IMR-90 (cell line): Measurements from ENCODE around the gene P2RX3. TPM values are rescaled to one million over a fixed set of nuclear protein-coding genes. Genes with fewer than 3 reads are reported as not detected.

Experiments used
- ATAC-seq: fragments of 200-7000 bp; cut with Tn5 transposase; 2 replicates; pipeline ENCODE4 v1.9.1; 2020; ENCODE audit warnings: low read depth, mild to moderate bottlenecking, moderate library complexity
- BruUV-seq: library from RNA; stranded (reverse); fragments of 400-500 nt; replicated peaks from 2 replicates; lab custom pipeline; 2021; lab: Mats Ljungman, UMichigan
- CTCF ChIA-PET: fragments of 300-600 bp; formaldehyde crosslinking; extraction: SDS; loops from one replicate; lab custom pipeline; 2021; ENCODE audit warnings: antibody characterized with exemption; lab: Yijun Ruan, JAX
- POLR2A ChIA-PET: fragments of 300-600 bp; sonication (Branson Sonifier 250); formaldehyde crosslinking; loops from one replicate; lab custom pipeline; 2022; ENCODE audit warnings: antibody characterized with exemption; ENCODE audit not compliant: unreplicated experiment; lab: Charles Lee
- DNase-seq: peaks from one replicate; pipeline ENCODE4 v3.0.0; 2013
- H2AFZ ChIP-seq: replicated peaks from 2 replicates; pipeline ENCODE3; 2013; ENCODE audit warnings: low read length, mild to moderate bottlenecking; ENCODE audit not compliant: poor library complexity
- H2AK5ac ChIP-seq: 2 replicates; pipeline ENCODE4 v1.6.1; 2013; ENCODE audit warnings: low read depth, low read length, inconsistent platforms
- H2AK9ac ChIP-seq: replicated peaks from 2 replicates; pipeline ENCODE3; 2013; ENCODE audit warnings: mild to moderate bottlenecking, low read depth, low read length, moderate library complexity; ENCODE audit not compliant: poor library complexity
- H2BK120ac ChIP-seq: 2 replicates; pipeline ENCODE4 v1.6.1; 2013; ENCODE audit warnings: low read depth, low read length, inconsistent platforms
- H2BK15ac ChIP-seq: 3 replicates; pipeline ENCODE4 v1.6.1; 2013; ENCODE audit warnings: low read depth, low read length, inconsistent platforms
- H2BK20ac ChIP-seq: 2 replicates; pipeline ENCODE4 v1.6.1; 2013; ENCODE audit warnings: low read depth, mild to moderate bottlenecking, inconsistent platforms, low read length, moderate library complexity
- H2BK5ac ChIP-seq: 2 replicates; pipeline ENCODE4 v1.6.1; 2013; ENCODE audit warnings: mild to moderate bottlenecking, low read depth, low read length, inconsistent platforms; ENCODE audit not compliant: poor library complexity, severe bottlenecking
- H3K14ac ChIP-seq: replicated peaks from 2 replicates; pipeline ENCODE4 v1.6.1; 2013; ENCODE audit warnings: low read depth, low read length, inconsistent platforms
- H3K18ac ChIP-seq: 2 replicates; pipeline ENCODE4 v1.6.1; 2013; ENCODE audit warnings: low read depth, low read length, control low read depth
- H3K23ac ChIP-seq: 2 replicates; pipeline ENCODE4 v1.6.1; 2013; ENCODE audit warnings: low read depth, low read length, inconsistent platforms
- H3K27ac ChIP-seq: 2 replicates; pipeline ENCODE4 v1.5.1; 2013; ENCODE audit warnings: mild to moderate bottlenecking, control low read depth, low read length; ENCODE audit not compliant: insufficient read depth
- H3K27me3 ChIP-seq: 2 replicates; pipeline ENCODE4 v1.6.1; 2013; ENCODE audit warnings: low read length; ENCODE audit not compliant: control insufficient read depth, insufficient read depth
- H3K36me3 ChIP-seq: 2 replicates; pipeline ENCODE4 v1.6.1; 2013; ENCODE audit warnings: low read length, mixed read lengths; ENCODE audit not compliant: control insufficient read depth, insufficient read depth
- H3K4ac ChIP-seq: 2 replicates; pipeline ENCODE4 v1.6.1; 2013; ENCODE audit warnings: low read depth, low read length, inconsistent platforms
- H3K4me1 ChIP-seq: 2 replicates; pipeline ENCODE4 v1.6.1; 2013; ENCODE audit warnings: low read length, mixed read lengths; ENCODE audit not compliant: control insufficient read depth, insufficient read depth
- H3K4me2 ChIP-seq: 2 replicates; pipeline ENCODE4 v1.6.1; 2013; ENCODE audit warnings: low read depth, mild to moderate bottlenecking, control low read depth, low read length, moderate library complexity
- H3K4me3 ChIP-seq: 2 replicates; pipeline ENCODE4 v1.5.1; 2013; ENCODE audit warnings: low read depth, mild to moderate bottlenecking, control low read depth, low read length, moderate library complexity; ENCODE audit not compliant: insufficient read depth
- H3K56ac ChIP-seq: 2 replicates; pipeline ENCODE4 v1.6.1; 2013; ENCODE audit warnings: low read length, inconsistent platforms; ENCODE audit not compliant: insufficient read depth; ENCODE audit errors: extremely low read depth
- H3K79me1 ChIP-seq, 2 experiments: 2 replicates each; pipeline ENCODE4 v1.6.1; 2013; ENCODE audit warnings: low read length in 2 of 2, inconsistent platforms in 1 of 2, low read depth in 1 of 2
- H3K9ac ChIP-seq: 2 replicates; pipeline ENCODE4 v1.6.1; 2013; ENCODE audit warnings: low read depth, low read length, control low read depth
- H3K9me1 ChIP-seq: 2 replicates; pipeline ENCODE4 v1.6.1; 2013; ENCODE audit warnings: low read length, inconsistent platforms; ENCODE audit not compliant: insufficient read depth
- H3K9me3 ChIP-seq: 2 replicates; pipeline ENCODE4 v1.6.1; 2013; ENCODE audit warnings: low read length; ENCODE audit not compliant: control insufficient read depth, insufficient read depth
- H4K20me1 ChIP-seq: 2 replicates; pipeline ENCODE4 v1.6.1; 2013; ENCODE audit warnings: low read length, inconsistent platforms; ENCODE audit not compliant: insufficient read depth
- H4K5ac ChIP-seq: 2 replicates; pipeline ENCODE4 v1.6.1; 2013; ENCODE audit warnings: mild to moderate bottlenecking, low read depth, low read length, control low read depth
- H4K8ac ChIP-seq, 2 experiments: 2 replicates each; pipeline ENCODE4 v1.6.1; 2013; ENCODE audit warnings: low read depth in 2 of 2, low read length in 2 of 2, control low read depth in 1 of 2, inconsistent platforms in 1 of 2
- H4K91ac ChIP-seq: 2 replicates; pipeline ENCODE4 v1.6.1; 2013; ENCODE audit warnings: low read depth, low read length, inconsistent platforms; ENCODE audit not compliant: insufficient read depth
- BHLHE40 ChIP-seq: fragments of 150-350 bp; IDR thresholded peaks from 2 replicates; pipeline ENCODE4 v1.6.1; 2016; ENCODE audit warnings: mild to moderate bottlenecking, low read depth, low read length
- CEBPB ChIP-seq: IDR thresholded peaks from 2 replicates; pipeline ENCODE4 v1.6.1; 2012; ENCODE audit warnings: low read depth, low read length, improper control_type of control experiment
- CHD1 ChIP-seq: IDR thresholded peaks from 2 replicates; pipeline ENCODE4 v1.6.1; 2012; ENCODE audit warnings: low read depth, low read length, improper control_type of control experiment
- FOS ChIP-seq: fragments of 150-350 bp; IDR thresholded peaks from 2 replicates; pipeline ENCODE4 v1.6.1; 2016; ENCODE audit warnings: low read depth, low read length
- MAFK ChIP-seq: IDR thresholded peaks from 2 replicates; pipeline ENCODE4 v1.6.1; 2012; ENCODE audit warnings: low read depth, low read length, improper control_type of control experiment
- MAZ ChIP-seq: IDR thresholded peaks from 2 replicates; pipeline ENCODE4 v1.6.1; 2012; ENCODE audit warnings: low read depth, mild to moderate bottlenecking, low read length, improper control_type of control experiment, moderate library complexity, borderline replicate concordance
- MXI1 ChIP-seq: IDR thresholded peaks from 2 replicates; pipeline ENCODE4 v1.6.1; 2012; ENCODE audit warnings: low read depth, mild to moderate bottlenecking, low read length, moderate library complexity, borderline replicate concordance
- NFE2L2 ChIP-seq: fragments of 150-350 bp; IDR thresholded peaks from 2 replicates; pipeline ENCODE4 v1.6.1; 2016; ENCODE audit warnings: low read depth, mild to moderate bottlenecking, low read length
- POLR2A ChIP-seq: IDR thresholded peaks from 2 replicates; pipeline ENCODE4 v1.6.1; 2012; ENCODE audit warnings: mild to moderate bottlenecking, low read depth, low read length
- RAD21 ChIP-seq: IDR thresholded peaks from 2 replicates; pipeline ENCODE4 v1.6.1; 2012; ENCODE audit warnings: low read length, improper control_type of control experiment
- RCOR1 ChIP-seq: IDR thresholded peaks from 2 replicates; pipeline ENCODE4 v1.6.1; 2012; ENCODE audit warnings: mild to moderate bottlenecking, low read length, improper control_type of control experiment; ENCODE audit not compliant: insufficient replicate concordance
- RFX5 ChIP-seq: IDR thresholded peaks from 2 replicates; pipeline ENCODE4 v1.8.0; 2012; ENCODE audit warnings: low read depth, mild to moderate bottlenecking, low read length, moderate library complexity
- SMC3 ChIP-seq: fragments of 150-350 bp; IDR thresholded peaks from 2 replicates; pipeline ENCODE4 v1.6.1; 2016; ENCODE audit warnings: low read depth, mild to moderate bottlenecking, antibody characterized with exemption, low read length, moderate library complexity
- USF2 ChIP-seq: fragments of 150-350 bp; IDR thresholded peaks from 2 replicates; pipeline ENCODE4 v1.6.1; 2017; ENCODE audit warnings: mild to moderate bottlenecking, antibody characterized with exemption, low read length, low read depth
- dilution Hi-C: fragments of 300-500 bp; cut with HindIII; formaldehyde crosslinking; loops from one replicate; pipeline ENCODE4 v1.14.3; 2018; ENCODE audit warnings: low sequenced_read_pairs; ENCODE audit not compliant: unreplicated experiment
- in situ Hi-C: fragments of 300-500 bp; cut with MboI; formaldehyde crosslinking; loops from 3 replicates; pipeline ENCODE4 v1.14.3; 2019; ENCODE audit warnings: low sequenced_read_pairs, inconsistent platforms, mixed read lengths
- intact Hi-C: fragments of 100-400 bp; cut with micrococcal nuclease; formaldehyde crosslinking; loops from 2 replicates; pipeline ENCODE4 v1.10.0; 2022
- polyA plus RNA-seq, 3 experiments: library from polyadenylated mRNA; depleted of rRNA; stranded (reverse); fragments of >200 nt; gene quantifications; 2 replicates each; pipeline ENCODE4 v1.2.3, GENCODE V29; 2012; ENCODE audit warnings: low replicate concordance in 1 of 3
- total RNA-seq: library from RNA; depleted of rRNA; stranded (reverse); fragments of >200 nt; gene quantifications from 2 replicates; pipeline ENCODE4 v1.2.3, GENCODE V29; 2012
- TF ChIP-seq, protein P1 (sequence below): fragments of 150-350 bp; IDR thresholded peaks from 2 replicates; pipeline ENCODE4 v1.6.1; 2016; ENCODE audit warnings: low read depth, mild to moderate bottlenecking, low read length, moderate library complexity, borderline replicate concordance
- TF ChIP-seq, protein P2 (sequence below): conservative IDR thresholded peaks from 2 replicates; pipeline ENCODE4 v1.5.1; 2012; ENCODE audit warnings: mild to moderate bottlenecking, low read depth, low read length, improper control_type of control experiment

The P2RX3 gene
- total and polyA plus RNA-seq, 2 of the 4 experiments (the other 2 are of a cell fraction): not detected

GRCh38 chr11:57378186-57378585 lies 40.0 kb downstream of the P2RX3 start:
- in situ Hi-C loops: no loop called here
- Histone ChIP-seq H2BK15ac (no peak overlapping the region), H3K23ac (no peak overlapping the region), H4K20me1 (0 out of 2 replicates have a peak, but pooled peaks cover 6% of the 10 kb centered on the region), H3K4me1 (no peaks in the 10 kb centered on the region), H4K5ac (no peak overlapping the region), H3K18ac (no peak overlapping the region), H3K4ac (no peak overlapping the region), H3K9ac (no peak overlapping the region), H2AK5ac (no peak overlapping the region), H4K91ac (no peak overlapping the region), H3K9me1 (no peaks in the 10 kb centered on the region), H3K9me3 (no peaks in the 10 kb centered on the region), H3K36me3 (no peaks in the 10 kb centered on the region), H3K4me3 (no peak overlapping the region), H3K56ac (no peak overlapping the region), H2BK120ac (no peak overlapping the region), H2AK9ac (no peak overlapping the region), H3K4me2 (no peak overlapping the region), H3K27me3 (peaks cover 6% of the 10 kb centered on the region; the same call in 1 of the 2 replicates), H2AFZ (no peak overlapping the region), H3K14ac (no peak overlapping the region), H2BK5ac (no peak overlapping the region), H2BK20ac (no peak overlapping the region), H3K79me1 (no peaks in the 10 kb centered on the region), H4K8ac (no peak overlapping the region), H3K27ac (no peak overlapping the region)
- DNase-seq: peak; percentile 43
- intact Hi-C loops: no loop called here
- no TSS peak for BruUV-seq
- dilution Hi-C loops: no loop called here
- ChIA-PET CTCF (no interaction called here), POLR2A (no interaction called here)
- ATAC-seq: peak; percentile 64; the same call in 1 of the 2 replicates
- TF ChIP-seq, protein P1, sequence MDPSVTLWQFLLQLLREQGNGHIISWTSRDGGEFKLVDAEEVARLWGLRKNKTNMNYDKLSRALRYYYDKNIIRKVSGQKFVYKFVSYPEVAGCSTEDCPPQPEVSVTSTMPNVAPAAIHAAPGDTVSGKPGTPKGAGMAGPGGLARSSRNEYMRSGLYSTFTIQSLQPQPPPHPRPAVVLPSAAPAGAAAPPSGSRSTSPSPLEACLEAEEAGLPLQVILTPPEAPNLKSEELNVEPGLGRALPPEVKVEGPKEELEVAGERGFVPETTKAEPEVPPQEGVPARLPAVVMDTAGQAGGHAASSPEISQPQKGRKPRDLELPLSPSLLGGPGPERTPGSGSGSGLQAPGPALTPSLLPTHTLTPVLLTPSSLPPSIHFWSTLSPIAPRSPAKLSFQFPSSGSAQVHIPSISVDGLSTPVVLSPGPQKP: no peak
- TF ChIP-seq USF2: no peak
- no peak for TF ChIP-seq SMC3
- TF ChIP-seq MXI1: no peak
- TF ChIP-seq CEBPB: no peak
- no peak for TF ChIP-seq NFE2L2
- no peak for TF ChIP-seq MAZ
- TF ChIP-seq RFX5: no peak
- TF ChIP-seq BHLHE40: no peak
- TF ChIP-seq, protein P2, sequence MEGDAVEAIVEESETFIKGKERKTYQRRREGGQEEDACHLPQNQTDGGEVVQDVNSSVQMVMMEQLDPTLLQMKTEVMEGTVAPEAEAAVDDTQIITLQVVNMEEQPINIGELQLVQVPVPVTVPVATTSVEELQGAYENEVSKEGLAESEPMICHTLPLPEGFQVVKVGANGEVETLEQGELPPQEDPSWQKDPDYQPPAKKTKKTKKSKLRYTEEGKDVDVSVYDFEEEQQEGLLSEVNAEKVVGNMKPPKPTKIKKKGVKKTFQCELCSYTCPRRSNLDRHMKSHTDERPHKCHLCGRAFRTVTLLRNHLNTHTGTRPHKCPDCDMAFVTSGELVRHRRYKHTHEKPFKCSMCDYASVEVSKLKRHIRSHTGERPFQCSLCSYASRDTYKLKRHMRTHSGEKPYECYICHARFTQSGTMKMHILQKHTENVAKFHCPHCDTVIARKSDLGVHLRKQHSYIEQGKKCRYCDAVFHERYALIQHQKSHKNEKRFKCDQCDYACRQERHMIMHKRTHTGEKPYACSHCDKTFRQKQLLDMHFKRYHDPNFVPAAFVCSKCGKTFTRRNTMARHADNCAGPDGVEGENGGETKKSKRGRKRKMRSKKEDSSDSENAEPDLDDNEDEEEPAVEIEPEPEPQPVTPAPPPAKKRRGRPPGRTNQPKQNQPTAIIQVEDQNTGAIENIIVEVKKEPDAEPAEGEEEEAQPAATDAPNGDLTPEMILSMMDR: no peak
- TF ChIP-seq MAFK: no peak
- no peak for TF ChIP-seq RAD21
- no peak for TF ChIP-seq RCOR1
- no peak for TF ChIP-seq POLR2A
- no peak for TF ChIP-seq FOS
- TF ChIP-seq CHD1: no peak
